ENCODE data around the gene HOXA3. TPM values are rescaled to one million over a fixed set of nuclear protein-coding genes. Genes with fewer than 3 reads are reported as not detected.
A peak's percentile ranks its signal among the peaks of the same experiment; 100 is the strongest.

Gene HOXA3
- total and polyA plus RNA-seq, 2 of the 13 experiments (the other 11 are each of a cell fraction or from before 2014, with no cell fraction given) = 2.9 to 4.6 TPM

DNA sequence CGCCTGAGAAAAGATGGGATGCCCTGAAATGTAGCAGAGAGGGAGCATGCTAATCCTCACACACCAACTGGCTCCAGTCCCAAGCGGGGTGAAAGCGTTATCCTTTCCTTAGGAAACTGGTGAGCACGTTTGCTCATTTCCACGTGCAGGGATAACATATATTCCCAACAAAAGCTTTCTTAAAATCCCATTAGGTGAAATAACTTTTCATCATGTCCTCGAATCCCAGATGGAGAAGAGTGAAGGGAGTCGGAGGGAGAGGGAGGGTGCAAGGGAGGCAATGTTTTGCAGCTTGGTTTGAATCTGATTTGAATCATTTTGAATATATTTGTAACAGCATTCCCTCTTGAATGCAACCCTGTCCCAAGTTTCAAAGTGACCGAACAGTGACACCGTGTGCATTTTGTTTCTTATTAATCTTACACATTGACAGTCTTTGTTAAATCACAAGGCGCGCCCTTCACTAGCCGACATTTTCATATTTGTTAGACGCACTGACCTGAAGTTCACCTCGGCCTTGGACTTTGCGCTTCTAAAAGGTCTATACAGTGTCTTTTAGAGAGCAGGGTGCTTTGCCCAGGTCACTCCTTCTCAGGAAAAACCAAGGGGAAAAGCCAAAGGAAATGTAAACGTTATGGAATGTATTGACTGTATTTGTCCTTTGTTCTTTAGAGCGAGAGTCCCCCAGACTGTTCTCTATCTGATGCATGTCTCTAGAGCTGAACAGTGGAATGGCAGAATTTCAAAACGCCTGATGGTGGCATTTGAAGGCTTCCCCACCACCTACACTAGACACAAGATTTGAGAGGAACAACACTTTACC, 18.8 kb downstream of the HOXA3 start (continued):
- TF ChIP-seq, protein P1, sequence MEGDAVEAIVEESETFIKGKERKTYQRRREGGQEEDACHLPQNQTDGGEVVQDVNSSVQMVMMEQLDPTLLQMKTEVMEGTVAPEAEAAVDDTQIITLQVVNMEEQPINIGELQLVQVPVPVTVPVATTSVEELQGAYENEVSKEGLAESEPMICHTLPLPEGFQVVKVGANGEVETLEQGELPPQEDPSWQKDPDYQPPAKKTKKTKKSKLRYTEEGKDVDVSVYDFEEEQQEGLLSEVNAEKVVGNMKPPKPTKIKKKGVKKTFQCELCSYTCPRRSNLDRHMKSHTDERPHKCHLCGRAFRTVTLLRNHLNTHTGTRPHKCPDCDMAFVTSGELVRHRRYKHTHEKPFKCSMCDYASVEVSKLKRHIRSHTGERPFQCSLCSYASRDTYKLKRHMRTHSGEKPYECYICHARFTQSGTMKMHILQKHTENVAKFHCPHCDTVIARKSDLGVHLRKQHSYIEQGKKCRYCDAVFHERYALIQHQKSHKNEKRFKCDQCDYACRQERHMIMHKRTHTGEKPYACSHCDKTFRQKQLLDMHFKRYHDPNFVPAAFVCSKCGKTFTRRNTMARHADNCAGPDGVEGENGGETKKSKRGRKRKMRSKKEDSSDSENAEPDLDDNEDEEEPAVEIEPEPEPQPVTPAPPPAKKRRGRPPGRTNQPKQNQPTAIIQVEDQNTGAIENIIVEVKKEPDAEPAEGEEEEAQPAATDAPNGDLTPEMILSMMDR (CRISPR knock-in tag; IDR thresholded peaks at IDR 0.05) = peak; percentile 42
- TF ChIP-seq SALL1 (CRISPR knock-in tag; IDR thresholded peaks at IDR 0.05) (peak; percentile 81), NR2F1 (CRISPR knock-in tag; IDR thresholded peaks at IDR 0.05) (peak; percentile 57 to 67), BCL6 (CRISPR knock-in tag; IDR thresholded peaks at IDR 0.05) (peak; percentile 92), MYC (CRISPR knock-in tag; IDR thresholded peaks at IDR 0.05; ENCODE audit: borderline replicate concordance) (no peak), HNF4G (IDR thresholded peaks at IDR 0.05; ENCODE audit: borderline replicate concordance, low read depth, low read length) (peak; percentile 69), HNF4G (CRISPR knock-in tag; IDR thresholded peaks at IDR 0.05; ENCODE audit: borderline replicate concordance, low read depth) (0 out of 2 replicates have a peak, but pooled peaks have one; percentile 53), TCF12 (IDR thresholded peaks at IDR 0.05) (no peak), TCF12 (CRISPR knock-in tag; IDR thresholded peaks at IDR 0.05) (no peak)
- TF ChIP-seq, protein P2, sequence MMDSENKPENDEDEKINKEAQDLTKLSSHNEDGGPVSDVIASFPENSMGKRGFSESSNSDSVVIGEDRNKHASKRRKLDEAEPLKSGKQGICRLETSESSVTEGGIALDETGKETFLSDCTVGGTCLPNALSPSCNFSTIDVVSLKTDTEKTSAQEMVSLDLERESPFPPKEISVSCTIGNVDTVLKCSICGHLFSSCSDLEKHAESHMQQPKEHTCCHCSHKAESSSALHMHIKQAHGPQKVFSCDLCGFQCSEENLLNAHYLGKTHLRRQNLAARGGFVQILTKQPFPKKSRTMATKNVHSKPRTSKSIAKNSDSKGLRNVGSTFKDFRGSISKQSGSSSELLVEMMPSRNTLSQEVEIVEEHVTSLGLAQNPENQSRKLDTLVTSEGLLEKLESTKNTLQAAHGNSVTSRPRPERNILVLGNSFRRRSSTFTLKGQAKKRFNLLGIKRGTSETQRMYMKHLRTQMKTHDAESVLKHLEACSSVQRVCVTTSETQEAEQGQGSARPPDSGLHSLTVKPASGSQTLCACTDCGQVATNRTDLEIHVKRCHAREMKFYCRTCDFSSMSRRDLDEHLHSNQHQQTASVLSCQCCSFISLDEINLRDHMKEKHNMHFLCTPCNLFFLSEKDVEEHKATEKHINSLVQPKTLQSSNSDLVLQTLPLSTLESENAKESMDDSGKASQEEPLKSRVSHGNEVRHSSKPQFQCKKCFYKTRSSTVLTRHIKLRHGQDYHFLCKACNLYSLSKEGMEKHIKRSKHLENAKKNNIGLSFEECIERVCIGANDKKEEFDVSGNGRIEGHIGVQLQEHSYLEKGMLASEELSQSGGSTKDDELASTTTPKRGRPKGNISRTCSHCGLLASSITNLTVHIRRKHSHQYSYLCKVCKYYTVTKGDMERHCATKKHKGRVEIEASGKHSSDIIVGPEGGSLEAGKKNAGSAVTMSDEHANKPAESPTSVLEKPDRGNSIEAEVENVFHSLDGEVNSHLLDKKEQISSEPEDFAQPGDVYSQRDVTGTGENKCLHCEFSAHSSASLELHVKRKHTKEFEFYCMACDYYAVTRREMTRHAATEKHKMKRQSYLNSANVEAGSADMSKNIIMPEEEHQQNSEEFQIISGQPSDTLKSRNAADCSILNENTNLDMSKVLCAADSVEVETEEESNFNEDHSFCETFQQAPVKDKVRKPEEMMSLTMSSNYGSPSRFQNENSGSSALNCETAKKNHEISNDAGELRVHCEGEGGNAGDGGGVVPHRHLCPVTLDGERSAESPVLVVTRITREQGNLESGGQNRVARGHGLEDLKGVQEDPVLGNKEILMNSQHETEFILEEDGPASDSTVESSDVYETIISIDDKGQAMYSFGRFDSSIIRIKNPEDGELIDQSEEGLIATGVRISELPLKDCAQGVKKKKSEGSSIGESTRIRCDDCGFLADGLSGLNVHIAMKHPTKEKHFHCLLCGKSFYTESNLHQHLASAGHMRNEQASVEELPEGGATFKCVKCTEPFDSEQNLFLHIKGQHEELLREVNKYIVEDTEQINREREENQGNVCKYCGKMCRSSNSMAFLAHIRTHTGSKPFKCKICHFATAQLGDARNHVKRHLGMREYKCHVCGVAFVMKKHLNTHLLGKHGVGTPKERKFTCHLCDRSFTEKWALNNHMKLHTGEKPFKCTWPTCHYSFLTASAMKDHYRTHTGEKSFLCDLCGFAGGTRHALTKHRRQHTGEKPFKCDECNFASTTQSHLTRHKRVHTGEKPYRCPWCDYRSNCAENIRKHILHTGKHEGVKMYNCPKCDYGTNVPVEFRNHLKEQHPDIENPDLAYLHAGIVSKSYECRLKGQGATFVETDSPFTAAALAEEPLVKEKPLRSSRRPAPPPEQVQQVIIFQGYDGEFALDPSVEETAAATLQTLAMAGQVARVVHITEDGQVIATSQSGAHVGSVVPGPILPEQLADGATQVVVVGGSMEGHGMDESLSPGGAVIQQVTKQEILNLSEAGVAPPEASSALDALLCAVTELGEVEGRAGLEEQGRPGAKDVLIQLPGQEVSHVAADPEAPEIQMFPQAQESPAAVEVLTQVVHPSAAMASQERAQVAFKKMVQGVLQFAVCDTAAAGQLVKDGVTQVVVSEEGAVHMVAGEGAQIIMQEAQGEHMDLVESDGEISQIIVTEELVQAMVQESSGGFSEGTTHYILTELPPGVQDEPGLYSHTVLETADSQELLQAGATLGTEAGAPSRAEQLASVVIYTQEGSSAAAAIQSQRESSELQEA (CRISPR knock-in tag; IDR thresholded peaks at IDR 0.05; ENCODE audit: not compliant biosample characterization) = no peak
- TF ChIP-seq, protein P3, sequence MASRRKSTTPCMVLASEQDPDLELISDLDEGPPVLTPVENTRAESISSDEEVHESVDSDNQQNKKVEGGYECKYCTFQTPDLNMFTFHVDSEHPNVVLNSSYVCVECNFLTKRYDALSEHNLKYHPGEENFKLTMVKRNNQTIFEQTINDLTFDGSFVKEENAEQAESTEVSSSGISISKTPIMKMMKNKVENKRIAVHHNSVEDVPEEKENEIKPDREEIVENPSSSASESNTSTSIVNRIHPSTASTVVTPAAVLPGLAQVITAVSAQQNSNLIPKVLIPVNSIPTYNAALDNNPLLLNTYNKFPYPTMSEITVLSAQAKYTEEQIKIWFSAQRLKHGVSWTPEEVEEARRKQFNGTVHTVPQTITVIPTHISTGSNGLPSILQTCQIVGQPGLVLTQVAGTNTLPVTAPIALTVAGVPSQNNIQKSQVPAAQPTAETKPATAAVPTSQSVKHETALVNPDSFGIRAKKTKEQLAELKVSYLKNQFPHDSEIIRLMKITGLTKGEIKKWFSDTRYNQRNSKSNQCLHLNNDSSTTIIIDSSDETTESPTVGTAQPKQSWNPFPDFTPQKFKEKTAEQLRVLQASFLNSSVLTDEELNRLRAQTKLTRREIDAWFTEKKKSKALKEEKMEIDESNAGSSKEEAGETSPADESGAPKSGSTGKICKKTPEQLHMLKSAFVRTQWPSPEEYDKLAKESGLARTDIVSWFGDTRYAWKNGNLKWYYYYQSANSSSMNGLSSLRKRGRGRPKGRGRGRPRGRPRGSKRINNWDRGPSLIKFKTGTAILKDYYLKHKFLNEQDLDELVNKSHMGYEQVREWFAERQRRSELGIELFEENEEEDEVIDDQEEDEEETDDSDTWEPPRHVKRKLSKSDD (CRISPR knock-in tag; IDR thresholded peaks at IDR 0.05; ENCODE audit: low read depth) = no peak
- TF ChIP-seq, protein P4, sequence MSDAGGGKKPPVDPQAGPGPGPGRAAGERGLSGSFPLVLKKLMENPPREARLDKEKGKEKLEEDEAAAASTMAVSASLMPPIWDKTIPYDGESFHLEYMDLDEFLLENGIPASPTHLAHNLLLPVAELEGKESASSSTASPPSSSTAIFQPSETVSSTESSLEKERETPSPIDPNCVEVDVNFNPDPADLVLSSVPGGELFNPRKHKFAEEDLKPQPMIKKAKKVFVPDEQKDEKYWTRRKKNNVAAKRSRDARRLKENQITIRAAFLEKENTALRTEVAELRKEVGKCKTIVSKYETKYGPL (CRISPR knock-in tag; IDR thresholded peaks at IDR 0.05) = no peak
- TF ChIP-seq, protein P5, sequence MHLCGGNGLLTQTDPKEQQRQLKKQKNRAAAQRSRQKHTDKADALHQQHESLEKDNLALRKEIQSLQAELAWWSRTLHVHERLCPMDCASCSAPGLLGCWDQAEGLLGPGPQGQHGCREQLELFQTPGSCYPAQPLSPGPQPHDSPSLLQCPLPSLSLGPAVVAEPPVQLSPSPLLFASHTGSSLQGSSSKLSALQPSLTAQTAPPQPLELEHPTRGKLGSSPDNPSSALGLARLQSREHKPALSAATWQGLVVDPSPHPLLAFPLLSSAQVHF (CRISPR knock-in tag; IDR thresholded peaks at IDR 0.05) = no peak

Data from HepG2 (cell line).